ENCODE measurements around the gene CERS1. TPM values are rescaled to one million over a fixed set of nuclear protein-coding genes. Genes with fewer than 3 reads are reported as not detected.

Gene CERS1
- total and polyA plus RNA-seq, 2 experiments from 2014 or later, result 0.38 to 0.54 TPM

- no peaks in the 10 kb centered on the region for H3K9me3 ChIP-seq (ENCODE audit: low read depth)
- no peaks in the 10 kb centered on the region for H3K27me3 ChIP-seq (replicated peaks; ENCODE audit: insufficient read depth)
- peaks cover 39% of the 10 kb centered on the region for H3K4me1 ChIP-seq (ENCODE audit: insufficient read depth)
- no peak for DNase-seq
- no peaks in the 10 kb centered on the region for H3K9me2 ChIP-seq (ENCODE audit: insufficient read depth)
- H3K9ac ChIP-seq, result peak overlapping the region; percentile 75; the same call in 1 of the 2 replicates
- no peak overlapping the region for H3K4me2 ChIP-seq (ENCODE audit: unreplicated experiment)
- in situ Hi-C loops (cut with MboI), result no loop called here
- H3K27ac ChIP-seq, result peak overlapping the region; percentile 90
- H3F3A ChIP-seq (ENCODE audit: insufficient read depth), result peaks cover 43% of the 10 kb centered on the region
- H4K20me1 ChIP-seq (ENCODE audit: insufficient read depth), result peaks cover 4% of the 10 kb centered on the region; the same call in 1 of the 2 replicates
- peaks cover 84% of the 10 kb centered on the region for H3K79me2 ChIP-seq (ENCODE audit: insufficient read depth)
- H3K4me3 ChIP-seq, result no peak overlapping the region
- no peak overlapping the region for H2AFZ ChIP-seq
- peaks cover 15% of the 10 kb centered on the region; the same call in 1 of the 2 replicates for H3K36me3 ChIP-seq (ENCODE audit: low read depth)
- no peak for TF ChIP-seq EZH2 (IDR thresholded peaks at IDR 0.05; ENCODE audit: insufficient read depth, poor library complexity, severe bottlenecking)
- WGBS, 2 experiments (ENCODE audit: low coverage in 1 of 2, low lambda C conversion rate in 2 of 2, missing lambda C conversion rate in 2 of 2), result 90 to 92% methylated on average over 25 to 26 of the region's 27 CpGs
Measured at GRCh38 chr19:18850471-18851375, 45.2 kb downstream of the CERS1 start.

DNA sequence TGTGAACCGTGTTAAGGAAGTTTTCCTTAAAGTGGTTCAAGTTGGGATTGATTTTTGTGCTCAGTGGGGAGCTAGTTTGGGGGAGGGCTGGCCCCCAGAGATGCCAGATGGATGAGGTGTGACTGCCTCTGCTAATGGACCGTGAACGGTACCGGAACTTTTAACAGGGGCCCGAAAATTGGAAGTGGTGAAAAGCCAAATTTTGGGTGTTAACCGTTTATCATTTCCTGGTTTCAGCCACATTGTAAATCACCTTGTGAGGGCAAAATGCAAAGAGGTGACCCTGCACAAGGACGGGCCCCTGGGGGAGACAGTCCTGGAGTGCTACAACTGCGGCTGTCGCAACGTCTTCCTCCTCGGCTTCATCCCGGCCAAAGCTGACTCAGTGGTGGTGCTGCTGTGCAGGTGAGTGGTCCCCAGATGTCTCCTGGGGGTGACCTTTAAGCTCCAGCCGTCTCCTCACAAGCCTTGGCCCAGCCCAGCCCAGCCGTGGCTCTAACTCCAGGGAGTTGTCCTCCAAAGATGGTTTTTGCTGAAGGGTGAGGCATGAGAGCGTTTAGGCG is 46.0 kb downstream of the CERS1 start:
- Histone ChIP-seq H3K4me3 (0 out of 2 replicates have a peak overlapping the region, but pooled peaks have one; percentile 2), H3F3A (ENCODE audit: insufficient read depth) (peaks cover 43% of the 10 kb centered on the region), H2AFZ (no peak overlapping the region), H3K4me2 (ENCODE audit: unreplicated experiment) (peak overlapping the region; percentile 73), H3K27me3 (replicated peaks; ENCODE audit: insufficient read depth) (no peaks in the 10 kb centered on the region), H4K20me1 (ENCODE audit: insufficient read depth) (peaks cover 7% of the 10 kb centered on the region; the same call in 1 of the 2 replicates), H3K9me2 (ENCODE audit: insufficient read depth) (no peaks in the 10 kb centered on the region), H3K9me3 (ENCODE audit: low read depth) (no peaks in the 10 kb centered on the region), H3K36me3 (ENCODE audit: low read depth) (peaks cover 15% of the 10 kb centered on the region; the same call in 1 of the 2 replicates), H3K27ac (peak overlapping the region; percentile 90), H3K9ac (peak overlapping the region; percentile 75), H3K79me2 (ENCODE audit: insufficient read depth) (peaks cover 84% of the 10 kb centered on the region), H3K4me1 (ENCODE audit: insufficient read depth) (peaks cover 39% of the 10 kb centered on the region)
- WGBS, 2 experiments (ENCODE audit: low coverage in 1 of 2, low lambda C conversion rate in 2 of 2, missing lambda C conversion rate in 2 of 2), result 52 to 54% methylated on average over 16 of the region's 16 CpGs
- in situ Hi-C loops (cut with MboI), result loop anchor here (10.0 to 25.0 kb wide), 2 partner anchors 245 to 388 kb away; partner anchors contain the start of gene CRLF1
- DNase-seq, result no peak
- TF ChIP-seq EZH2 (IDR thresholded peaks at IDR 0.05; ENCODE audit: insufficient read depth, poor library complexity, severe bottlenecking) (no peak), EZH2phosphoT487 (IDR thresholded peaks at IDR 0.05; ENCODE audit: insufficient read depth, low read depth) (no peak)

GRCh38 chr19:18848878-18849661 is 46.9 kb downstream of the CERS1 start:
- no peaks in the 10 kb centered on the region for H3K9me2 ChIP-seq (ENCODE audit: insufficient read depth)
- peak overlapping the region; percentile 90 for H3K27ac ChIP-seq
- H3K4me2 ChIP-seq (ENCODE audit: unreplicated experiment), result peak overlapping the region; percentile 73
- peaks cover 15% of the 10 kb centered on the region; the same call in 1 of the 2 replicates for H3K36me3 ChIP-seq (ENCODE audit: low read depth)
- peaks cover 39% of the 10 kb centered on the region for H3K4me1 ChIP-seq (ENCODE audit: insufficient read depth)
- no peaks in the 10 kb centered on the region for H3K27me3 ChIP-seq (replicated peaks; ENCODE audit: insufficient read depth)
- H3K9ac ChIP-seq, result peak overlapping the region; percentile 75
- H3F3A ChIP-seq (ENCODE audit: insufficient read depth), result peaks cover 43% of the 10 kb centered on the region
- in situ Hi-C loops (cut with MboI), result loop anchor here (10.0 to 25.0 kb wide), 2 partner anchors 244 to 387 kb away; partner anchors contain the start of gene CRLF1
- H3K4me3 ChIP-seq, result peak overlapping the region; percentile 23; the same call in 1 of the 2 replicates
- 12 to 16% methylated on average over 23 of the region's 23 CpGs for WGBS, 2 experiments (ENCODE audit: low coverage in 1 of 2, low lambda C conversion rate in 2 of 2, missing lambda C conversion rate in 2 of 2)
- TF ChIP-seq EZH2phosphoT487 (IDR thresholded peaks at IDR 0.05; ENCODE audit: insufficient read depth, low read depth) (no peak), EZH2 (IDR thresholded peaks at IDR 0.05; ENCODE audit: insufficient read depth, poor library complexity, severe bottlenecking) (no peak)
- no peaks in the 10 kb centered on the region for H3K9me3 ChIP-seq (ENCODE audit: low read depth)
- peaks cover 13% of the 10 kb centered on the region; the same call in 1 of the 2 replicates for H4K20me1 ChIP-seq (ENCODE audit: insufficient read depth)
- no peak overlapping the region for H2AFZ ChIP-seq
- DNase-seq, result peak; percentile 92
- peaks cover 84% of the 10 kb centered on the region for H3K79me2 ChIP-seq (ENCODE audit: insufficient read depth)
